Measurements from ENCODE around the gene DMD. TPM values are rescaled to one million over a fixed set of nuclear protein-coding genes. Genes with fewer than 3 reads are reported as not detected.

The DMD gene
- total and polyA plus RNA-seq, 2 donors from 2014 or later, result 4.2 to 17.9 TPM

GRCh38 chrX:31421441-31421840 lies 1789.9 kb downstream of the DMD start:
- Histone ChIP-seq H3K4me1 (ENCODE audit: control insufficient read depth in 2 of 3, insufficient read depth in 2 of 3, low read depth in 1 of 3, low read length in 3 of 3) (no peaks in the 10 kb centered on the region), H3K9me3 (ENCODE audit: control insufficient read depth in 2 of 3, insufficient read depth in 1 of 3, low read length in 3 of 3) (no peaks in the 10 kb centered on the region), H3K27ac (ENCODE audit: low read depth in 2 of 2, low read length in 2 of 2) (no peak overlapping the region), H3K27me3 (ENCODE audit: control insufficient read depth, insufficient read depth, low read length) (no peaks in the 10 kb centered on the region), H3K36me3 (ENCODE audit: control insufficient read depth in 2 of 3, insufficient read depth in 3 of 3, low read length in 3 of 3) (no peaks in the 10 kb centered on the region), H3K4me3 (ENCODE audit: low read length in 3 of 3) (no peak overlapping the region), H3K9ac (ENCODE audit: low read length in 3 of 3) (no peak overlapping the region)
- TF ChIP-seq CTCF (IDR thresholded peaks at IDR 0.05; ENCODE audit: borderline replicate concordance, extremely low read depth, insufficient read depth), result no peak
- FAIRE-seq (no peak), DNase-seq (no peak)
- intact Hi-C loops (cut with DNase I), result no loop called here

GRCh38 chrX:31420711-31421151 lies 1790.6 kb downstream of the DMD start:
- no peak overlapping the region for H3K27ac ChIP-seq (ENCODE audit: low read depth in 2 of 2, low read length in 2 of 2)
- no peaks in the 10 kb centered on the region for H3K27me3 ChIP-seq (ENCODE audit: control insufficient read depth, insufficient read depth, low read length)
- no peak overlapping the region for H3K4me3 ChIP-seq (ENCODE audit: low read length in 3 of 3)
- H3K9ac ChIP-seq (ENCODE audit: low read length in 3 of 3), result no peak overlapping the region
- FAIRE-seq (no peak), DNase-seq (peak in 4 of 5 donors; percentile 33 to 67 (median 46))
- TF ChIP-seq CTCF (IDR thresholded peaks at IDR 0.05; ENCODE audit: borderline replicate concordance, extremely low read depth, insufficient read depth), result no peak
- no peaks in the 10 kb centered on the region for H3K36me3 ChIP-seq (ENCODE audit: control insufficient read depth in 2 of 3, insufficient read depth in 3 of 3, low read length in 3 of 3)
- no peaks in the 10 kb centered on the region for H3K4me1 ChIP-seq (ENCODE audit: control insufficient read depth in 2 of 3, insufficient read depth in 2 of 3, low read depth in 1 of 3, low read length in 3 of 3)
- no peaks in the 10 kb centered on the region for H3K9me3 ChIP-seq (ENCODE audit: control insufficient read depth in 2 of 3, insufficient read depth in 1 of 3, low read length in 3 of 3)
- intact Hi-C loops (cut with DNase I), result no loop called here

- no peak overlapping the region for H3K4me3 ChIP-seq (ENCODE audit: low read length in 3 of 3)
- no peak overlapping the region for H3K27ac ChIP-seq (ENCODE audit: low read depth in 2 of 2, low read length in 2 of 2)
- FAIRE-seq (no peak), DNase-seq (no peak)
- no peaks in the 10 kb centered on the region for H3K4me1 ChIP-seq (ENCODE audit: control insufficient read depth in 2 of 3, insufficient read depth in 2 of 3, low read depth in 1 of 3, low read length in 3 of 3)
- intact Hi-C loops (cut with DNase I), result no loop called here
- TF ChIP-seq CTCF (IDR thresholded peaks at IDR 0.05; ENCODE audit: borderline replicate concordance, extremely low read depth, insufficient read depth), result no peak
- no peaks in the 10 kb centered on the region for H3K27me3 ChIP-seq (ENCODE audit: control insufficient read depth, insufficient read depth, low read length)
- no peaks in the 10 kb centered on the region for H3K36me3 ChIP-seq (ENCODE audit: control insufficient read depth in 2 of 3, insufficient read depth in 3 of 3, low read length in 3 of 3)
- no peak overlapping the region for H3K9ac ChIP-seq (ENCODE audit: low read length in 3 of 3)
- no peaks in the 10 kb centered on the region for H3K9me3 ChIP-seq (ENCODE audit: control insufficient read depth in 2 of 3, insufficient read depth in 1 of 3, low read length in 3 of 3)
These were observed 1791.0 kb downstream of the DMD start for GRCh38 chrX:31420302-31420701.

GRCh38 chrX:31397119-31397518 lies 1814.2 kb downstream of the DMD start:
- Histone ChIP-seq H3K4me1 (ENCODE audit: control insufficient read depth in 2 of 3, insufficient read depth in 2 of 3, low read depth in 1 of 3, low read length in 3 of 3) (no peaks in the 10 kb centered on the region), H3K36me3 (ENCODE audit: control insufficient read depth in 2 of 3, insufficient read depth in 3 of 3, low read length in 3 of 3) (no peaks in the 10 kb centered on the region), H3K27ac (ENCODE audit: low read depth in 2 of 2, low read length in 2 of 2) (no peak overlapping the region), H3K27me3 (ENCODE audit: control insufficient read depth, insufficient read depth, low read length) (no peaks in the 10 kb centered on the region), H3K9me3 (ENCODE audit: control insufficient read depth in 2 of 3, insufficient read depth in 1 of 3, low read length in 3 of 3) (no peaks in the 10 kb centered on the region), H3K4me3 (ENCODE audit: low read length in 3 of 3) (no peak overlapping the region), H3K9ac (ENCODE audit: low read length in 3 of 3) (no peak overlapping the region)
- intact Hi-C loops (cut with DNase I), result no loop called here
- FAIRE-seq (no peak), DNase-seq (no peak)
- TF ChIP-seq CTCF (IDR thresholded peaks at IDR 0.05; ENCODE audit: borderline replicate concordance, extremely low read depth, insufficient read depth), result no peak

Measured in kidney (tissue), 14 donors.